HS-5 (cell line): ENCODE measurements around the gene BRD4.

Source experiments
- DNase-seq: peaks from one replicate; pipeline ENCODE4 v3.0.0-alpha.2; 2012; ENCODE audit warnings: low read depth

BRD4 gene

GRCh38 chr19:15191982-15192381 lies 140.4 kb downstream of the BRD4 start:
- no peak for DNase-seq

DNA sequence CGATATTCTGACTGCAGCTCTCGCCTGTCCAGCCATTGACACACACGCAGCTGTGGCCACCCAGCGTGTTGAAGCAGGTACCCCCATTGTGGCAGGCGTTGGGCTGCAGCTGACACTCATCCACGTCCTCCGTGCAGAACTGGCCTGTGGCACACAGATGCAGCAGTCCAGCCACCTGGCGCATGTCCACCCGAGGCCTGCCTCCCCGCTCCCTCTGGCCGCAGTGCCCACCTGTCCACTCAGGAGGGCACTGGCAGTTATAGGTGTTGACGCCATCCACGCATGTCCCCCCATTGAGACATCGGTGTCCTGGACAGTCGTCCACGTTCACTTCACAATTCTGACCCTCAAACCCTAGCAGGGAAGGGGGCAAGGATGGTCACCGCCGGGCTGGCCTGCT lies 140.8 kb downstream of the BRD4 start:
- no peak for DNase-seq

GRCh38 chr19:15188851-15189250 lies 143.5 kb downstream of the BRD4 start:
- DNase-seq, result no peak

DNA sequence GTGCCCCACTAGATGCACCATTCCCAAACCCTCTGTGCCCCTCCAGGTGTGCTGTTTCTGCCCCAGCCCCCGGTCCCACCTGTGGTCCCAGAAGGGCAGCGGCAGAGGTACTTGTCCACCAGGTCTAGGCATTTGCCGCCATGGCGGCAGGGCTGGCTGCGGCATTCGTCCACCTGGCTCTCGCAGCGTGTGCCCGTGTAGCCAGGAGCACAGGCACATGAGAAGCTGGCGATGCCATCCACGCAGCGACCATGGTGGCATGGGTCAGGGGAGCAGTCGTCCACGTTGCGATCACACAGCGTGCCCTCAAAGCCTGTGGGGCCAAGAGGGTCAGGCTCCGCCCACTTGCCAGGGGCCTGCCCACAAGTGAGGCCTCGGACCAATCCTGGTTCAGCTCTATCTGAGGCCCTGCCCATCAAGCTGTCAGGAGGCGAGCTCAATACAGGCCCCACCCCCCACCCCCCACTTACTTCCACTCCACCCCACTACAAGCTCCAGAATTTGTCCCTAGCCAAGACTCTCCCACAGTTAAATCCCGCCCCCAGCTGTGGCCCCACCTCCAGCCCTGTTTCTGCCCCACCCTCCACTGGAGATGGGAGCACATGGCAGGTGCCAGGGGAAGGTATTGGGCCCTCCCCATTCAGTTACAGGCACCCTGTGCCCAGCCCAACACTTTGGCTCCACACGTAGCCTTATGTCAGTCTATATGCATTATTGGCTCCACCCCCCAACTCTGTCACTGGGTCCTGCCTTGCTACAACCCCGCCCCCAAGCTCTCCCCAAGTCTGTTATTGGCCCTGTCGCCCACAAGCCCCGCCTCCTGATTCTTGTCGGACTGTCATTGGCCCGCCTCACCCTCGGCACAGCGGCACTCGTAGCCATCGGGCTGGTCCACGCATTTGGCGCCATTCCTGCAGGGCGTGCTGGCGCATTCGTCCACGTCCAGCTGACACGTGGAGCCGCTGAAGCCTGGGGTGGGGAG lies 145.0 kb downstream of the BRD4 start:
- DNase-seq, result no peak
